Adrenal gland (tissue), 12 donors: ENCODE results near the gene DNAJB2. TPM values are rescaled to one million over a fixed set of nuclear protein-coding genes. Genes with fewer than 3 reads are reported as not detected.

Experiments
- DNase-seq, 7 donors: peaks; one replicate each; pipeline ENCODE4 v3.0.0-alpha.2; 2019 to 2020
- H3K27ac ChIP-seq, 5 donors: fragments of 200-600 bp; sonication (generic) in 4 of 5; 1 replicate in 3 of 5; 2 replicates in 2 of 5; pipeline versions ENCODE4 v1.5.1 to v1.8.0; 2016 to 2020; ENCODE audit warnings: mild to moderate bottlenecking in 1 of 5
- H3K27me3 ChIP-seq: fragments of 200-600 bp; 2 replicates; pipeline ENCODE4 v1.8.0; 2021
- H3K36me3 ChIP-seq, 2 donors: fragments of 200-600 bp; replicated peaks in 1 of 2; 1 replicate in 1 of 2; 2 replicates in 1 of 2; pipeline versions ENCODE4 v1.5.1 to v1.8.0; 2018 to 2022
- H3K4me1 ChIP-seq, 2 donors: fragments of 200-600 bp; replicated peaks in 1 of 2; 1 replicate in 1 of 2; 2 replicates in 1 of 2; pipeline versions ENCODE4 v1.5.1 to v1.8.0; 2018 to 2021
- H3K4me3 ChIP-seq, 4 donors: fragments of 200-600 bp; sonication (generic) in 3 of 4; one replicate each; pipeline ENCODE4 v1.5.1; 2016 to 2018
- H3K9me3 ChIP-seq, 3 donors: fragments of 200-600 bp; sonication (generic) in 1 of 3; replicated peaks in 1 of 3; 1 replicate in 2 of 3; 2 replicates in 1 of 3; pipeline versions ENCODE4 v1.5.1 to v1.8.0; 2016 to 2021
- CTCF ChIP-seq, 6 experiments: fragments of 450-650 bp in 4 of 6; fragments of 200-600 bp in 2 of 6; sonication (generic) in 1 of 6; IDR thresholded peaks; 1 replicate in 5 of 6; 2 replicates in 1 of 6; pipeline versions ENCODE4 v1.5.1 to v1.8.0; 2016 to 2021; ENCODE audit warnings: antibody characterized with exemption in 6 of 6, mild to moderate bottlenecking in 2 of 6, moderate library complexity in 1 of 6
- POLR2A ChIP-seq, 2 donors: fragments of 450-650 bp; IDR thresholded peaks; one replicate each; pipeline ENCODE4 v1.6.1; 2017; ENCODE audit warnings: antibody characterized with exemption in 2 of 2, mild to moderate bottlenecking in 2 of 2, moderate library complexity in 1 of 2
- WGBS, 4 donors: extraction: QIAGEN DNeasy Blood & Tissue Kit in 2 of 4; methylation state at CpG; one replicate each; pipeline versions ENCODE4 v1.1.5 to v1.1.7; 2013 to 2017; 5-methylcytosine and 5-hydroxymethylcytosine counted together
- intact Hi-C, 2 donors: fragments of 100-400 bp; cut with DNase I; formaldehyde crosslinking; loops; one replicate each; pipeline versions ENCODE4 v1.14.1 to v1.15.0; 2022 to 2023
- polyA plus RNA-seq, 3 donors: library from polyadenylated mRNA; stranded (reverse); fragments of 200-250 nt in 2 of 3; fragments of 350-450 nt in 1 of 3; fragmentation: Illumina TruSeq in 1 of 3; extraction: RNeasy Lipid Tissue Mini Kit (QIAGEN cat#74804) in 1 of 3; gene quantifications; one replicate each; pipeline ENCODE4 v1.2.3, GENCODE V29; 2013 to 2014
- total RNA-seq, 9 donors: library from RNA; depleted of rRNA in 4 of 9; stranded (reverse); fragments of >200 nt in 4 of 9; fragments of 120-200 nt in 1 of 9; fragmentation: NEBNext Ultra II Directional in 1 of 9; extraction: Animal tissue kit (Norgen Biotek cat#: 25700) in 1 of 9; gene quantifications; one replicate each; pipeline versions ENCODE4 v1.1.0 to v1.2.4, GENCODE V29; 2013 to 2023
- donor health status: healthy with polysubstance abuse.
- donor health status: Bipolar disorder and iron deficiency.
- donor health status: DM: yes; HTN: yes; CAD: no.
- donor health status: DM: no; HTN: no; CAD: no.
- donor health status: DM: no; HTN: no; CAD: no.
- donor health status: DM: yes; HTN: yes; CAD: no.

The DNAJB2 gene
- total and polyA plus RNA-seq, 12 donors = 80.6 to 201 (median 137) TPM

GRCh38 chr2:219261024-219261855, 17.9 kb upstream of the DNAJB2 start:
- WGBS, 4 donors = 64 to 81% (median 69%) methylated on average over 5 of the region's 5 CpGs
- TF ChIP-seq CTCF (IDR thresholded peaks at IDR 0.05) (no peak), POLR2A (IDR thresholded peaks at IDR 0.05) (no peak)
- intact Hi-C loops = no loop called here

GRCh38 chr2:219266232-219266631, 12.9 kb upstream of the DNAJB2 start:
- DNase-seq = no peak
- WGBS, 4 donors = 70 to 92% (median 85%) methylated on average over 4 to 5 of the region's 5 CpGs
- Histone ChIP-seq H3K9me3 (no peaks in the 10 kb centered on the region), H3K27me3 (no peaks in the 10 kb centered on the region), H3K4me3 (no peak overlapping the region), H3K4me1 (no peaks in the 10 kb centered on the region), H3K36me3 (no peaks in the 10 kb centered on the region), H3K27ac (no peak overlapping the region)
- intact Hi-C loops = no loop called here
- TF ChIP-seq POLR2A (IDR thresholded peaks at IDR 0.05) (no peak), CTCF (IDR thresholded peaks at IDR 0.05) (no peak)

More at GRCh38 chr2:219261024-219261855, 17.9 kb upstream of the DNAJB2 start:
- H3K4me1 ChIP-seq = no peaks in the 10 kb centered on the region
- no peak overlapping the region for H3K4me3 ChIP-seq
- H3K36me3 ChIP-seq = no peaks in the 10 kb centered on the region
- no peaks in the 10 kb centered on the region for H3K9me3 ChIP-seq
- no peak overlapping the region for H3K27ac ChIP-seq
- no peaks in the 10 kb centered on the region for H3K27me3 ChIP-seq
- DNase-seq = no peak

DNA sequence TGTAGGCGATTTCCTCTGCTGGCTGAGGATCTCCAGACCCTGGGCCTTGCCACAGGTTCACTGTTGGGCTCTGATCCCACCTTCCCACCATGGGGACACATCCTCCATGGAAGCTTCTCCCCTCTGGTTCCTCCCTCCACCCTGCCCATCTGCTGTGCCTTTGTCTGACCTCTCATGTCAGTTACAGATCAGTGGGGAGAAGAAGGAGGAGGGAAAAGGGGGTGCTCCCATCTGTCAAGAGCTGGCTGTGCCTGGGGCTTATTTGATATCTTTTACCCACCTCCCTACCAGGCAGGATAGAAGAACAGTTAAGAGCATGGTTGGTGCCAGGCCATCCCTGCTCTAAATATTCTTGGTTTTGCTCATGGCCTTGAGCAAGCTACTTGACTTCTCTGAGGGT, 12.3 kb upstream of the DNAJB2 start:
- H3K36me3 ChIP-seq = no peaks in the 10 kb centered on the region
- intact Hi-C loops = no loop called here
- H3K9me3 ChIP-seq = no peaks in the 10 kb centered on the region
- no peak overlapping the region for H3K4me3 ChIP-seq
- TF ChIP-seq CTCF (IDR thresholded peaks at IDR 0.05) = no peak
- no peak for TF ChIP-seq POLR2A (IDR thresholded peaks at IDR 0.05)
- no peak for DNase-seq
- H3K27ac ChIP-seq = no peak overlapping the region
- no peaks in the 10 kb centered on the region for H3K27me3 ChIP-seq
- H3K4me1 ChIP-seq = no peaks in the 10 kb centered on the region
- 83 to 100% (median 92%) methylated on average over 1 of the region's 1 CpG for WGBS, 4 donors

DNA sequence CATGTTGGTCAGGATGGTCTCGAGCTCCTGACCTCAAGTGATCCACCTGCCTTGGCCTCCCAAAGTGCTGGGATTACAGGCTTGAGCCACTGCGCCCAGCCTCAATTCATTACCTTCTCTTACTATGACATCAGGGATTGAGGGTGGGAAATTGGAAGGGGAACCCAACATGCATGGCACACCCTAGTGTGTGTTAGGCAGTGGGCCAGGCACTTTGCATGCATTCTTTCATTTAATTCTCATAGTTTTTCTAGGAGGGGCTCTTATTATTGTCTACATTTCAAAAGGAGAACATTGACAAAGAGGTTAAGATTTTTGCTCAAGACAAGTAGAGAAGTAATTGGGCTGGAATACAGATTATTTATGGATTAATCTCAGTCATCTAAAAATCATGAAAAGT, 10.9 kb upstream of the DNAJB2 start:
- Histone ChIP-seq H3K27me3 (no peaks in the 10 kb centered on the region), H3K27ac (no peak overlapping the region), H3K4me1 (peaks cover 0 to 3% of the 10 kb centered on the region in 2 donors), H3K36me3 (no peaks in the 10 kb centered on the region), H3K4me3 (no peak overlapping the region), H3K9me3 (no peaks in the 10 kb centered on the region)
- DNase-seq = no peak
- 88 to 95% (median 91%) methylated on average over 2 of the region's 2 CpGs for WGBS, 4 donors
- intact Hi-C loops = no loop called here
- no peak for TF ChIP-seq POLR2A (IDR thresholded peaks at IDR 0.05)
- TF ChIP-seq CTCF (IDR thresholded peaks at IDR 0.05) = no peak
